GM12878 (cell line): ENCODE results near the gene BRAT1. TPM values are rescaled to one million over a fixed set of nuclear protein-coding genes. Genes with fewer than 3 reads are reported as not detected.

ENCODE experiments used
- ASH2L ChIP-seq: fragments of 300-600, 200-600 bp; sonication (generic); IDR thresholded peaks from 2 replicates; pipeline ENCODE4 v1.6.1; 2017; ENCODE audit warnings: low read depth, mild to moderate bottlenecking, borderline replicate concordance
- BCL11A ChIP-seq: IDR thresholded peaks from 2 replicates; pipeline ENCODE4 v1.6.1; 2011; ENCODE audit warnings: low read depth, low read length
- BCLAF1 ChIP-seq: fragments of 450-650 bp; IDR thresholded peaks from 2 replicates; pipeline ENCODE4 v1.6.1; 2017; ENCODE audit warnings: antibody characterized with exemption, mild to moderate bottlenecking, moderate library complexity
- BHLHE40 ChIP-seq, 2 experiments: fragments of 450-650 bp in 1 of 2; IDR thresholded peaks; 2 replicates each; pipeline ENCODE4 v1.6.1; 2011 to 2017; ENCODE audit warnings: low read depth in 2 of 2, borderline replicate concordance in 1 of 2, improper control_type of control experiment in 1 of 2, low read length in 1 of 2, mild to moderate bottlenecking in 1 of 2
- CBX3 ChIP-seq: fragments of 200-600 bp; sonication (generic); IDR thresholded peaks from 2 replicates; pipeline ENCODE4 v1.6.1; 2016; ENCODE audit warnings: low read depth, borderline replicate concordance
- CHD2 ChIP-seq: IDR thresholded peaks from 2 replicates; pipeline ENCODE4 v1.6.1; 2011; ENCODE audit warnings: low read depth, low read length, improper control_type of control experiment, borderline replicate concordance
- E4F1 ChIP-seq: fragments of 450-650 bp; IDR thresholded peaks from 2 replicates; pipeline ENCODE4 v1.6.1; 2018; ENCODE audit warnings: borderline replicate concordance, mild to moderate bottlenecking; ENCODE audit not compliant: partially characterized antibody
- ESRRA ChIP-seq: IDR thresholded peaks from 2 replicates; pipeline ENCODE4 v1.6.1; 2012; ENCODE audit warnings: mild to moderate bottlenecking, low read length, improper control_type of control experiment
- JUNB ChIP-seq: IDR thresholded peaks from 2 replicates; pipeline ENCODE4 v1.6.1; 2016; ENCODE audit warnings: antibody characterized with exemption, mild to moderate bottlenecking
- MXI1 ChIP-seq: fragments of 150-350 bp; IDR thresholded peaks from 2 replicates; pipeline ENCODE4 v1.6.1; 2011; ENCODE audit warnings: low read depth, mild to moderate bottlenecking, inconsistent platforms, low read length, improper control_type of control experiment
- NR2F1 ChIP-seq: fragments of 450-650 bp; conservative IDR thresholded peaks from 2 replicates; pipeline ENCODE4 v1.6.1; 2017; ENCODE audit warnings: mild to moderate bottlenecking
- PKNOX1 ChIP-seq: fragments of 450-650 bp; IDR thresholded peaks from 2 replicates; pipeline ENCODE4 v1.6.1; 2016; ENCODE audit warnings: mild to moderate bottlenecking
- RAD51 ChIP-seq: fragments of 450-650 bp; IDR thresholded peaks from 2 replicates; pipeline ENCODE4 v1.6.1; 2016; ENCODE audit warnings: moderate library complexity, mild to moderate bottlenecking, inconsistent platforms
- SP1 ChIP-seq: IDR thresholded peaks from one replicate; pipeline ENCODE4 v1.6.1; 2011; ENCODE audit warnings: low read depth, low read length
- STAT3 ChIP-seq: IDR thresholded peaks from 2 replicates; pipeline ENCODE4 v1.6.1; 2011; ENCODE audit warnings: low read depth, low read length, improper control_type of control experiment
- ZBTB33 ChIP-seq: fragments of 450-650 bp; IDR thresholded peaks from 2 replicates; pipeline ENCODE4 v1.6.1; 2017; ENCODE audit warnings: mild to moderate bottlenecking
- ZNF687 ChIP-seq: fragments of 450-650 bp; IDR thresholded peaks from 2 replicates; pipeline ENCODE4 v1.6.1; 2017; ENCODE audit warnings: mild to moderate bottlenecking, moderate library complexity
- polyA plus RNA-seq, 11 experiments: library from polyadenylated mRNA; depleted of rRNA in 4 of 11; unstranded in 6 of 11; stranded (reverse) in 5 of 11; fragments of >200 nt; fragmentation: Nextera tagmentation in 4 of 11; fragmentation: Illumina TruSeq in 1 of 11; extraction: Ambion mirVana in 4 of 11; extraction: Trizol in 1 of 11; gene quantifications; 1 replicate in 1 of 11; 2 replicates in 10 of 11; pipeline versions ENCODE4 v1.2.1 to v1.2.3, GENCODE V29; 2011 to 2016; ENCODE audit warnings: inconsistent platforms in 2 of 11, missing spikeins in 2 of 11, low read depth in 1 of 11
- total RNA-seq, 4 experiments: library from RNA; depleted of rRNA in 3 of 4; stranded (reverse); fragments of >200 nt in 3 of 4; fragmentation: Illumina TruSeq in 1 of 4; extraction: Trizol in 1 of 4; gene quantifications; 2 replicates each; pipeline versions ENCODE4 v1.2.1 to v1.2.3, GENCODE V29; 2013 to 2021

BRAT1 gene
- total and polyA plus RNA-seq, 10 of the 15 experiments (the other 5 are each of a cell fraction or from before 2014, with no cell fraction given), result 0.13 to 53.3 (median 16.0) TPM

GRCh38 chr7:2521952-2522591 lies 33.3 kb downstream of the BRAT1 start (continued):
- TF ChIP-seq ZNF687 (no peak), MXI1 (no peak), RAD51 (no peak), BCL11A (peak; percentile 42; the same call in 1 of the 2 replicates), BHLHE40 (IDR thresholded peaks at IDR 0.05; ENCODE audit: borderline replicate concordance in 1 of 2, low read depth in 2 of 2, low read length in 1 of 2) (peak in 1 of 2 experiments; percentile 27; a peak in 1 of 4 replicates), ESRRA (no peak), JUNB (peak; percentile 63), BCLAF1 (no peak), CHD2 (no peak), ASH2L (no peak), NR2F1 (peak; percentile 44), PKNOX1 (no peak), SP1 (no peak), ZBTB33 (no peak), STAT3 (no peak), CBX3 (no peak), E4F1 (no peak)
